ENCODE measurements around the gene ETV5.
"Not testable (repeated sequence)": the region's sequence is repeated elsewhere in the genome, so short reads cannot be mapped to it uniquely, and the experiment has no call there.

Gene ETV5

GRCh38 chr3:186021673-186022362 is 87.1 kb downstream of the ETV5 start:
- DNase-seq (ENCODE audit: low spot score): no peak

DNA sequence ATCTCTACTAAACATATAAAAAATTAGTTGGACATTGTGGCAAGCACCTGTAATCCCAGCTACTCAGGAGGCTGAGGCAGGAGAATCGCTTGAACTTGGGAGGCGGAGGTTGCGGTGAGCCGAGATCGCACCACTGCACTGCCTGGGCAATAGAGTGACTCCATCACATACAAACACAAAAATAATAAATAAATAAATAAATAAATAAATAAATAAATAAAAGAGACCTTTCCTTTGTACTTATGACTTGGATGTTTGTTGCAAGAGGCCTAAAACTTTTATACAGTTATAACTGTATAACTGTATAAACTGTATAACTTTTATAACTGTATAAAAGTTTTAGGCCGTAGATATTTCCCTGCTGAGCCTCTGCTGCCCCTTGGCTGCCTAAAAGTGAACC is 87.6 kb downstream of the ETV5 start:
- not testable (repeated sequence) for DNase-seq (ENCODE audit: low spot score)

DNA sequence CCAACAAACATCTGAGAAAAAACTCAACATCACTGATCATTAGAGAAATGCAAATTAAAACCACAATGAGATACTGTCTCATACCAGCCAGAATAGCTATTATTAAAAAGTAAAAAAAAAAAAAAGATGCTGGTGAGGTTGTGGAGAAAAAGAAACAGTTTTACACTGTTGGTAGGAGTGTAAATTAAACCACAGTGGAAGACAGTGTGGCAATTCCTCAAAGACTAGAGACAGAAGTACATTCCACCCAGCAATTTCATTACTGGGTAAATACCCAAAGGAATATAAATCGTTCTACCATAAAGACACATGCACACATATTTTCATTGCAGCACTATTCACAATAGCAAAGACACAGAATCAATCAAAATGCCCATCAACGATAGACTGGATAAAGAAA is 89.6 kb downstream of the ETV5 start:
- not testable (repeated sequence) for DNase-seq (ENCODE audit: low spot score)

DNA sequence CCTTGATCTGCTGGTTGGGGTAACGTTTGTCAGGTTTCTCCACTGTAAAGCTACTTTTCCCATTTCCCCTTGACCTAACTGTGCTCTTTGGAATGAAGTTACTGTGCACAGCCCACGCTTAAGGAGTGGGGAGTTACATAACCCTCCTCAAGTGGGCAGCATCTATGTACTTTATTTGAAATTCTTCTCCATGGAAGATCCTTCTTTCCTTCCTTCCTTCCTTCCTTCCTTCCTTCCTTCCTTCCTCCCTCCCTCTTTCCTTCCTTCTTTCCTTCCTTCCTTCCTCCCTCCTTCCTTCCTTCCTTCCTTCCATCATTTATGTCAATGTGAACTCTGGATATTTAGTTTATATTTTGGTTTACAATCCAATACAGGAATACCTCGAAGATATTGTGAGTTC is 94.0 kb downstream of the ETV5 start:
- no peak for DNase-seq (ENCODE audit: low spot score)

GRCh38 chr3:186013312-186013711 is 95.6 kb downstream of the ETV5 start:
- no peak for DNase-seq (ENCODE audit: low spot score)

GRCh38 chr3:186012137-186012536 is 96.8 kb downstream of the ETV5 start:
- DNase-seq (ENCODE audit: low spot score): no peak

DNA sequence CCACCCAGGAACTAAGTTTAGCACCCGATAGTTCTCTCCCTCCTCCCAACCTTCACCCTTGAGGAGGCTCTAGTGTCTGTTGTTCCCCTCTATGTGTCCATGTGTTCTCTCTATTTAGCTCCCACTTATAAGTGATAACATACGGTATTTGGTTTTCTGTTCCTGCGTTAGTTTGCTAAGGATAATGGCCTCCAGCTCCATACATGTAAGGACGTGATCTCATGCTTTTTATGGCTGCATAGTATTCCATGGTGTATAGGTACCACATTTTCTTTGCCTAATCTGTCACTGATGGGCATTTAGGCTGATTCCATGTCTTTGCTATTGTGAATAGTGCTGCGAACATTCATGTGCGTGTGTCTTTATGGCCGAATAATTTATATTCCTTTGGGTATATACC is 104.2 kb downstream of the ETV5 start:
- DNase-seq (ENCODE audit: low spot score): no peak

DNA sequence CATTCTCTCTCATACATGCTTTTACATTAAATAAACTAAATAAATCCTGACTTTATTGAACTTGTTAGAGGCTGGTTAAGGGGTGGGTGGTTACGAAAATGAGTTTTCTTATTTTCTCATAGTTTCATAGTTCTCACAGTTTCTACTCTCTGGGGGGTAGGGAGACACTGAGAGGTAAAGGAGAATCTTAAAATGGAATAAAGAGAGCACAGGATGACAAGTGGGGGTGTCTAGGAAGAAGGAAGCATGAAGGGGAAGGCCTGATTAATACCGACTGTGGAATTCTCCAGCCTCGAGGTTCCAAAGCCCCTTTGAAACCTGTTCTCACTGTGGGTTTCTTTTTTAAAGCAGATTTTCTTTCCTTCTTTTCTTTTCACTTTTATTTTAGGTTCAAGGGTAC is 104.7 kb downstream of the ETV5 start:
- no peak for DNase-seq (ENCODE audit: low spot score)

DNA sequence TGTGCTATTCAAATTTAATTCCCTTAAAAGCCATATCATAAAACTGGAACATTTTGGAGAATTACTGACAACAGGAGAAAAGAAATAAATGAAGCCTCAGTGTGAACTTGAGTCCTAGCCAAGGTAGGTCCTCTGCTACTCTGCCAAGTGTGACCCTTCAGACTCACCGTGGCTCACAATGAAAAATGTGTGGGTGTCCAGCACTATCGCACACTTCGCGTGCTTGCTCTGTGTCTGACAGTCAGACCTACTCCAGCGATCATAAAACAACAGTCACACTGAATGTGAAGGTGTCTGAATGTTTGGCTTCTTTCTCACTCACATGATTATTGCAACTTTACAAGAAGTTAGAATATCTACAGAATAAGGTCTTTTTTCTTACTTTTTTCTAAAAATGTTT is 105.3 kb downstream of the ETV5 start:
- no peak for DNase-seq (ENCODE audit: low spot score)

DNA sequence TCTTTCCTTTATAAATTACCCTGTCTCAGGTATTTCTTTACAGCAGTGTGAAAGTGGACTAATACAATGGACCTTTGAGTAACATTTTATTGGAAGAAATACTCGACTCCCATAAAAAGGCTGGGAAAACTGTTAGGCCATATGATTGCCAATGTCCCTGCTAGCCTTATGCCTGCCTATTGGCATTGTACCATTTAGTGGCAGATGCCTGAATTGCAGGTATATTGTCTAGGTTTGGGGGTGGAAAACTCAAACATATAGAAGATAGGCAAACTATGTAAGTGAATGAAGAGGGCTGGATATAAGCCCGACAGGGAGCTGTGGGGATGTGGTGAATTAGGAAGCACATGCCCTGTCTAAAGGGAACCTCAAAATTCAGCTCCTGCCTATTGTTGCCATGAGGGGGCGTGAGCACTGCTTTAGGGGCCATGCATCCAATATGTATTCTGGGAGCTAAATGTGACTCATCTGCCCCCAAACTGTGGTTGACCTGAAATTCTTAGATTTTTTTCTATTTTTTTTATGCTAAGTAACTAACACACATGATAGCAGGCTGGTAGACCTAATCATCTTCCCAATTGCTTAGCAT is 105.9 kb downstream of the ETV5 start:
- no peak for DNase-seq (ENCODE audit: low spot score)

- DNase-seq (ENCODE audit: low spot score): no peak
Observed at GRCh38 chr3:186001842-186002241, 107.0 kb downstream of the ETV5 start.

DNA sequence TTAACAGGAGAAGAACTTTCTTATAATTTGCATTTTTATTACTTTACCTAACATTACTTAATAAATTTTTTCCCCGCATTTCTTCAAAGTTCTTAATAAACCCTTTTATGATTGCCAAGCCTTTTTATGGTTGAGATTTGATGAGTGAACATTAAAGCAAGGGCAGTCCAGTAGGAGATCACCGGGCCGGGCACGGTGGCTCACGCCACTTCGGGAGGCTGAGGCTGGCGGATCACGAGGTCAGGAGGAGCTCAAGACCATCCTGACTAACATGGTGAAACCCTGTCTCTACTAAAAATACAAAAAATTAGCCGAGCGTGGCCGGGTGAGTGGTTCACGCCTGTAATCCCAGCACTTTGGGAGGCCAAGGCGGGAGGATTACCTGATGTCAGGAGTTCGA is 109.7 kb downstream of the ETV5 start:
- DNase-seq (ENCODE audit: low spot score): no peak

GRCh38 chr3:185998136-185998535 is 110.8 kb downstream of the ETV5 start:
- no peak for DNase-seq (ENCODE audit: low spot score)

- no peak for DNase-seq (ENCODE audit: low spot score)
Observed at GRCh38 chr3:185997130-185997529, 111.8 kb downstream of the ETV5 start.

All from COLO829 (cell line).